ENCODE measurements around the gene ADGRG3.

The ADGRG3 gene

DNA sequence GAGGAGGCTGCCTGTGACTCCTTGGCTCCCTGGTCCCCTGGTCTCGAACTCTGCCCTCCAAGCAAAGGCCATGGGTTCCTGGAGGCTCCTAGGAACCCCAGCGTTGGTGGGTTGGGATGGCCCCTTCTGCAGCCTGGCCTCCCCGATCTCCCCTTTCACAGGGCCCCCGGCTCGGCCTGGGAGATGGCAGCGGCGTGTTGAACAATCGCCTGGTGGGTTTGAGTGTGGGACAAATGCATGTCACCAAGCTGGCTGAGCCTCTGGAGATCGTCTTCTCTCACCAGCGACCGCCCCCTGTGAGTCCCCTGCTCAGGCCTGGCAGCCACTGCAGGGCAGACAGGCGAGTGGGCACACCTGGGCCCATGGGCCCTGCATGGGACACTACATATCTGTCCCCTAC lies 10.9 kb downstream of the ADGRG3 start:
- no peak overlapping the region for H3K27ac Mint-ChIP-seq
- DNase-seq, result no peak
- H3K4me3 Mint-ChIP-seq, result no peak overlapping the region
- H3K4me1 Mint-ChIP-seq, result peaks cover 65% of the 10 kb centered on the region
- no peaks in the 10 kb centered on the region for H3K9me3 Mint-ChIP-seq
- TF ChIP-seq, protein P1, sequence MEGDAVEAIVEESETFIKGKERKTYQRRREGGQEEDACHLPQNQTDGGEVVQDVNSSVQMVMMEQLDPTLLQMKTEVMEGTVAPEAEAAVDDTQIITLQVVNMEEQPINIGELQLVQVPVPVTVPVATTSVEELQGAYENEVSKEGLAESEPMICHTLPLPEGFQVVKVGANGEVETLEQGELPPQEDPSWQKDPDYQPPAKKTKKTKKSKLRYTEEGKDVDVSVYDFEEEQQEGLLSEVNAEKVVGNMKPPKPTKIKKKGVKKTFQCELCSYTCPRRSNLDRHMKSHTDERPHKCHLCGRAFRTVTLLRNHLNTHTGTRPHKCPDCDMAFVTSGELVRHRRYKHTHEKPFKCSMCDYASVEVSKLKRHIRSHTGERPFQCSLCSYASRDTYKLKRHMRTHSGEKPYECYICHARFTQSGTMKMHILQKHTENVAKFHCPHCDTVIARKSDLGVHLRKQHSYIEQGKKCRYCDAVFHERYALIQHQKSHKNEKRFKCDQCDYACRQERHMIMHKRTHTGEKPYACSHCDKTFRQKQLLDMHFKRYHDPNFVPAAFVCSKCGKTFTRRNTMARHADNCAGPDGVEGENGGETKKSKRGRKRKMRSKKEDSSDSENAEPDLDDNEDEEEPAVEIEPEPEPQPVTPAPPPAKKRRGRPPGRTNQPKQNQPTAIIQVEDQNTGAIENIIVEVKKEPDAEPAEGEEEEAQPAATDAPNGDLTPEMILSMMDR (IDR thresholded peaks at IDR 0.05), result no peak
- H3K36me3 Mint-ChIP-seq (ENCODE audit: low read depth), result no peaks in the 10 kb centered on the region
- peaks cover 5% of the 10 kb centered on the region for H3K27me3 Mint-ChIP-seq (ENCODE audit: low read depth, poor library complexity)

DNA sequence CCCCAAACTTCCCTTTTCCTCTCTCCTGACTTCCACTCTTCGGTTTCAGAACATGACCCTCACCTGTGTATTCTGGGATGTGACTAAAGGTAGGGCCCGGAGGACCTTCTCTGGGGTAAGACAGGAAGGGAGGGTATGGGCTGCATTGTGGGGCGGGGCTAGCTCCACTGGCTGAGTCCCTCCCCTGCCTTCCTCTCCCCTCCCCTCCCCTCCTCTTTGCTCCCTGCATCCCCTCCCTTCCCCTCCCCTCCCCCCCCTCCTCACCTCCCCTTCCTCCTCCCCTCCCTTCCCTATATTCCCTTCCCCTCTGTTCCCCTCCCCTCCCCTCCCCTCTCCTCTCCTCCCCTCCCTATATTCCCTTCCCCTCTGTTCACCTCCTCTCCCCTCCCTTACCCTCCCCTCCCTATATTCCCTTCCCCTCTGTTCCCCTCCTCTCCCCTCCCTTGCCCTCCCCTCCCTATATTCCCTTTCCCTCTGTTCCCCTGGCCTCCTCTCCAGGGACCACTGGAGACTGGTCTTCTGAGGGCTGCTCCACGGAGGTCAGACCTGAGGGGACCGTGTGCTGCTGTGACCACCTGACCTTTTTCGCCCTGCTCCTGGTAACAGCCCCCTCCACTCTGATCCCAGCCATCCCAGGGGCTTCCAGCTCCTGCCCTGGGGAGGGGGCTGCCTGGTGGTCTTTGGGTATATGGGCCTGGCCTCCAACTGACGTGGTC lies 11.8 kb downstream of the ADGRG3 start:
- no peak for DNase-seq
- TF ChIP-seq, protein P1 (IDR thresholded peaks at IDR 0.05), result no peak
- no peaks in the 10 kb centered on the region for H3K9me3 Mint-ChIP-seq
- peaks cover 65% of the 10 kb centered on the region for H3K4me1 Mint-ChIP-seq
- H3K27ac Mint-ChIP-seq, result no peak overlapping the region
- no peaks in the 10 kb centered on the region for H3K36me3 Mint-ChIP-seq (ENCODE audit: low read depth)
- no peak overlapping the region for H3K4me3 Mint-ChIP-seq
- peaks cover 5% of the 10 kb centered on the region for H3K27me3 Mint-ChIP-seq (ENCODE audit: low read depth, poor library complexity)

DNA sequence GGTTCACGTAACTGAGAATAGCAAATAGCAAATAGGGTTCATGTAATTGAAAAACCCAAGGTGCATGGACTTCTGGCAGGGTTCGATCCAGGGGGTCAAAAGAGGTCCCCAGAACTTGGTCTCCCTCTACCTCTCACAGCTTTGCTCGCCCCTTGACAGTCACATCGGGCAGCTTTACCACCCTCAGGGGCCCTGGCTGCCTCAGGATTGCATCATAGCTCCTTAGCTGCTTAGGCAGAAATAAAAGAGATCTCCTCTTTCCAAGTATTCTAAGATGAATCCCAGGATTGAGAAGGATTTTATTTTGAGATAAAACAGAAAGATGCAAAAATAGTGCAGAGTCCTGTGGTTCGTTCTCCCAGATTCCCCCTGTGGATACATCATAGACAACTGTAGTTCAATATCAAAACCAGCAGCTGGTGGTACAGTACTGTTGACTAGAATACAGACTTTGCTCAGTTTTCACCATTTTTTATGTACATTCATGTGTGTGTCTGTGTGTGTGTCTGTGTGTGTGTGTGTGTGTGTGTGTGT lies 12.8 kb downstream of the ADGRG3 start:
- H3K27ac Mint-ChIP-seq, result no peak overlapping the region

DNA sequence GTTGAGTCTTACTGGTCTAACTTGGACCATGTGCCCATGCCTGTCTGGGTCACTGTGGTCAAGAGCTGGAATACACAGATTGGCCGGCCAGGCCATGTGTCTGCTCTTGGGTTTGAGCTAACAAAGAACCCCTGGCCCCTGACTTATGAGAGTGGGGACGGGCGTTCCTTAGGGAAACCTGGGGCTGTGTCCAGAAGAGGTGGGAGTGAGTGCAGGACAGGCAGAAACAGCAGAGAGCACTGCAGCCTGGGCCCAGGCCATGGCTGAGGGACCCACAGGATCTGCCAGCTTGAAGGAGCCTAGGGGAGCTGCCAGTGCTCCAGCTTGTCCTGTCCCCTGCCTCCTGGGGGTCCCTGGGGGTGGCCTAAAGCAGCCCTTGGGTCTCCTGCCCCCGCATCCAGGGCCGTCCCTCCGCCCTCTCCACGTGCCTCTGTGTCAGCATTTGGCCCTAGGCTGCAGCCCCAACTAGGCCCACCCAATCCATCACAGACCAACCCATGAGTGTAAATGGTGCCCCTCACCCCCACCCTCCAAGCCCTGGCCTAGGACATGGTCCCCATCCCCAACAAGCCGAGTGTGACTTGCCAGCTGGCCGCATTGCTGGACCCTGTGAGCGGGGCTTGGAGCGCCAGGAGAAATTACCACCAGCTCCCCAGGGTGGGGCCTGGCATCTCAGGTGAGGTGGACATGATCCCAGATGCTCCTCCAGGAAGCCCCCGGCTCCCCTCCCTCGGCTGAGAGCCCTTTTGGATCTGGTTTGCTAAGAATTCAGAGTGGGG lies 14.0 kb downstream of the ADGRG3 start:
- DNase-seq, result no peak
- Mint-ChIP-seq H3K27ac (no peak overlapping the region), H3K36me3 (ENCODE audit: low read depth) (no peaks in the 10 kb centered on the region), H3K27me3 (ENCODE audit: low read depth, poor library complexity) (no peaks in the 10 kb centered on the region), H3K4me3 (no peak overlapping the region), H3K4me1 (peaks cover 58% of the 10 kb centered on the region), H3K9me3 (no peaks in the 10 kb centered on the region)
- TF ChIP-seq, protein P1 (IDR thresholded peaks at IDR 0.05), result no peak

More for the DNA sequence above, 12.8 kb downstream of the ADGRG3 start:
- Mint-ChIP-seq H3K4me1 (peaks cover 61% of the 10 kb centered on the region), H3K36me3 (ENCODE audit: low read depth) (no peaks in the 10 kb centered on the region), H3K9me3 (no peaks in the 10 kb centered on the region), H3K4me3 (no peak overlapping the region), H3K27me3 (ENCODE audit: low read depth, poor library complexity) (peaks cover 2% of the 10 kb centered on the region)
- TF ChIP-seq, protein P1 (IDR thresholded peaks at IDR 0.05), result no peak
- DNase-seq, result no peak

DNA sequence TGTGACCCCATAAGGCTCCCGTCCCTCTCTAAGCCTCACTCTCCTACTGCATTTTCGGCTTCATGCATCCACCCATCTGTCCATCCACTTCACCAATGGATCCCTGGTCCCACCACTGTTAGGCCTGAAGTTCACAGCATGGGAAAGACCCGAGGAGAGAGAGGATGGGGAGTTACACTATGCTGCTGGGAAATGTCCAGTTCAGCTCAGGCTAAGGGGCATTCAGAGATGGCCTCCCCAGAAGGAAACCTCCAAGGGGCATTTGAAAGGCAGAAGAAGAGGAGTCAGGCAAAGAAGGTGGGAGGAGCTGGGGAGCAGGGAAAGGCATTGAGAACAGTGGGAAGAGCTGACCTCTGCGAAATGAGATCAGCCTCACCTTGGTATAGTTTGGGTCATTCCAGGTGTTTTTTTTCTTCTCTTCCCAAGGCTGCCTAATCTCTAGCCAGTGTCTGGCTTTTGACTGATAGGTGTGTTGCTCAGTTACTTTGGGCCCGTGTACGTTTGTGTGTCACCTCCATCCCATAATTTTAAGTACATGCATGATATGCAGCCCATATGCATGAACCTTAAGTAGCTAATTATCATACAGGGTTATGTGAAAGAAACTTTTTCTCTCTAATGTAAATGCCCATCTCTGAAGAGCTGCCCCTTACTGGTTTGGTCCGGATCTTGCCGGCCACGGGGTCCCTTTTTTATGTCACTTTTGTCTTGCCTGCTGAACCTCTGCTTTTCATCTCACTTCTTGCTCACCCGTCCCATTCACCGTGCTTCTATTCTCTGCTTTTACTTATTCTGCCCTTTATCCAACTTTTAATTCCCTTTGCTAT lies 14.9 kb downstream of the ADGRG3 start:
- H3K27me3 Mint-ChIP-seq (ENCODE audit: low read depth, poor library complexity), result no peaks in the 10 kb centered on the region
- no peak overlapping the region for H3K4me3 Mint-ChIP-seq
- no peaks in the 10 kb centered on the region for H3K36me3 Mint-ChIP-seq (ENCODE audit: low read depth)
- peaks cover 52% of the 10 kb centered on the region for H3K4me1 Mint-ChIP-seq
- no peaks in the 10 kb centered on the region for H3K9me3 Mint-ChIP-seq
- TF ChIP-seq, protein P1 (IDR thresholded peaks at IDR 0.05), result no peak
- H3K27ac Mint-ChIP-seq, result no peak overlapping the region
- no peak for DNase-seq
